ENCODE data around the gene PLXNB1.

PLXNB1 gene

GRCh38 chr3:48432411-48433371, 2.8 kb upstream of the PLXNB1 start:
- DNase-seq, result no peak

GRCh38 chr3:48431224-48432029, 1.5 kb upstream of the PLXNB1 start:
- DNase-seq, result no peak

- DNase-seq, result no peak
These were observed 819 bp upstream of the PLXNB1 start for GRCh38 chr3:48430708-48431101.

GRCh38 chr3:48429317-48429959, 448 bp downstream of the PLXNB1 start:
- DNase-seq, result peak; percentile 52

- DNase-seq, result no peak
These were observed 1.1 kb downstream of the PLXNB1 start for GRCh38 chr3:48428572-48429316.

- DNase-seq, result no peak
These were observed 1.8 kb downstream of the PLXNB1 start for GRCh38 chr3:48428088-48428571.

- no peak for DNase-seq
These were observed 2.3 kb downstream of the PLXNB1 start for GRCh38 chr3:48427630-48427962.

GRCh38 chr3:48426944-48427629, 2.8 kb downstream of the PLXNB1 start:
- DNase-seq, result no peak

GRCh38 chr3:48426401-48426909, 3.4 kb downstream of the PLXNB1 start:
- DNase-seq, result no peak

- no peak for DNase-seq
These were observed 4.5 kb downstream of the PLXNB1 start for GRCh38 chr3:48425281-48425812.

- DNase-seq, result no peak
These were observed 5.8 kb downstream of the PLXNB1 start for GRCh38 chr3:48423883-48424695.

GRCh38 chr3:48423241-48423882, 6.5 kb downstream of the PLXNB1 start:
- DNase-seq, result no peak

GRCh38 chr3:48422681-48423080, 7.2 kb downstream of the PLXNB1 start:
- DNase-seq, result no peak

GRCh38 chr3:48422272-48422671, 7.6 kb downstream of the PLXNB1 start:
- DNase-seq, result no peak

GRCh38 chr3:48420561-48420960, 9.3 kb downstream of the PLXNB1 start:
- no peak for DNase-seq

- no peak for DNase-seq
These were observed 10.3 kb downstream of the PLXNB1 start for GRCh38 chr3:48419597-48419996.

- no peak for DNase-seq
These were observed 10.7 kb downstream of the PLXNB1 start for GRCh38 chr3:48419149-48419548.

GRCh38 chr3:48418651-48419050, 11.2 kb downstream of the PLXNB1 start:
- no peak for DNase-seq

GRCh38 chr3:48418140-48418539, 11.7 kb downstream of the PLXNB1 start:
- no peak for DNase-seq

- DNase-seq, result no peak
These were observed 12.3 kb downstream of the PLXNB1 start for GRCh38 chr3:48417529-48418108.

Measured in NCI-H1048 (cell line).